Endothelial cell of umbilical vein (primary cell): ENCODE measurements around the gene GEMIN7.

Experiments used
- CTCF ChIP-seq, 2 donors: IDR thresholded peaks; 1 replicate in 1 of 2; 2 replicates in 1 of 2; pipeline ENCODE4 v1.5.1; 2011; ENCODE audit warnings: low read length in 2 of 2, mild to moderate bottlenecking in 2 of 2, moderate library complexity in 2 of 2, control low read depth in 1 of 2, inconsistent platforms in 1 of 2, low read depth in 1 of 2; ENCODE audit not compliant: insufficient read depth in 1 of 2; ENCODE audit errors: extremely low read depth in 1 of 2
- EZH2 ChIP-seq: IDR thresholded peaks from 2 replicates; pipeline ENCODE4 v1.6.1; 2012; ENCODE audit warnings: borderline replicate concordance, low read depth, mild to moderate bottlenecking, moderate library complexity, low read length, inconsistent platforms; ENCODE audit not compliant: severe bottlenecking
- FOS ChIP-seq: IDR thresholded peaks from 2 replicates; pipeline ENCODE4 v1.6.1; 2011; ENCODE audit warnings: mild to moderate bottlenecking, low read length, moderate library complexity, borderline replicate concordance; ENCODE audit not compliant: insufficient read depth
- GATA2 ChIP-seq: IDR thresholded peaks from 2 replicates; pipeline ENCODE4 v1.7.0; 2011; ENCODE audit warnings: low read depth, mild to moderate bottlenecking, moderate library complexity, mixed read lengths, low read length; ENCODE audit not compliant: insufficient read length, insufficient read depth
- JUN ChIP-seq: IDR thresholded peaks from 2 replicates; pipeline ENCODE4 v1.6.1; 2011; ENCODE audit warnings: borderline replicate concordance, low read depth; ENCODE audit not compliant: insufficient read length, insufficient read depth
- MAX ChIP-seq: IDR thresholded peaks from 2 replicates; pipeline ENCODE4 v1.6.1; 2011; ENCODE audit not compliant: insufficient read depth, insufficient read length
- MYC ChIP-seq: IDR thresholded peaks from one replicate; pipeline ENCODE4 v1.6.1; 2011; ENCODE audit warnings: mild to moderate bottlenecking, low read depth, low read length
- POLR2A ChIP-seq: IDR thresholded peaks from 2 replicates; pipeline ENCODE4 v1.6.1; 2012; ENCODE audit warnings: low read depth, mild to moderate bottlenecking, control low read depth, low read length
- POLR2AphosphoS5 ChIP-seq: IDR thresholded peaks from 2 replicates; pipeline ENCODE4 v1.6.1; 2012; ENCODE audit warnings: low read depth, mild to moderate bottlenecking, control low read depth, low read length, moderate library complexity; ENCODE audit not compliant: insufficient read depth

GRCh38 chr19:45094707-45095106 is 15.6 kb downstream of the GEMIN7 start:
- TF ChIP-seq CTCF (IDR thresholded peaks at IDR 0.05; ENCODE audit: extremely low read depth in 1 of 2, insufficient read depth in 1 of 2, low read depth in 1 of 2, low read length in 2 of 2) (no peak), EZH2 (no peak), POLR2A (no peak), MAX (no peak), MYC (no peak), POLR2AphosphoS5 (no peak), JUN (no peak), GATA2 (no peak), FOS (no peak)
